HCT116 (cell line): ENCODE measurements around the gene OR7G2. TPM values are rescaled to one million over a fixed set of nuclear protein-coding genes. Genes with fewer than 3 reads are reported as not detected.
A peak's percentile ranks its signal among the peaks of the same experiment; 100 is the strongest.

ENCODE experiments used
- ATAC-seq: fragments of 200-7000 bp; cut with Tn5 transposase; 2 replicates; pipeline ENCODE4 v1.9.1; 2020; ENCODE audit warnings: mild to moderate bottlenecking, moderate library complexity
- BruUV-seq: library from RNA; stranded (reverse); fragments of 400-500 nt; replicated peaks from 2 replicates; lab custom pipeline; 2021; lab: Mats Ljungman, UMichigan
- CTCF ChIA-PET: fragments of 300-600 bp; sonication (Branson Sonifier 250); formaldehyde crosslinking; loops from one replicate; lab custom pipeline; 2021; ENCODE audit warnings: antibody characterized with exemption; lab: Charles Lee
- POLR2A ChIA-PET: fragments of 300-600, 350-600 bp; sonication (Branson Sonifier 250); formaldehyde crosslinking; loops from one replicate; lab custom pipeline; 2021; ENCODE audit warnings: antibody characterized with exemption; lab: Charles Lee
- RAD21 ChIA-PET, 2 experiments: fragments of 300-600 bp; sonication (Branson Sonifier 250); formaldehyde crosslinking; loops; one replicate each; lab custom pipeline; 2023; ENCODE audit warnings: low total read pairs in 2 of 2; ENCODE audit not compliant: uncharacterized antibody in 2 of 2, unreplicated experiment in 2 of 2, low non-redundant PET in 1 of 2; lab: Charles Lee
- DNase-seq: peaks from one replicate; pipeline ENCODE4 v3.0.0-alpha.2; 2010; ENCODE audit warnings: low read depth, low spot score
- H2AFZ ChIP-seq: fragments of 200-600 bp; shearing (Covaris generic), sonication (generic); 2 replicates; pipeline ENCODE4 v1.6.1; 2017; ENCODE audit warnings: low read depth, mixed run types, mixed read lengths, antibody characterized with exemption, low read length; ENCODE audit not compliant: poor library complexity, severe bottlenecking
- H3K27ac ChIP-seq: 2 replicates; pipeline ENCODE4 v1.5.1; 2012; ENCODE audit warnings: low read depth, low read length
- H3K27me3 ChIP-seq: fragments of 200-600 bp; sonication (generic); 2 replicates; pipeline ENCODE4 v1.6.1; 2016; ENCODE audit warnings: mixed run types, low read length, mixed read lengths; ENCODE audit not compliant: insufficient read depth
- H3K36me3 ChIP-seq, 2 experiments: fragments of 200-500 bp in 1 of 2; fragments of 200-600 bp in 1 of 2; sonication (Bioruptor generic) in 1 of 2; sonication (generic) in 1 of 2; 2 replicates each; pipeline versions ENCODE4 v1.5.1 to v1.6.1; 2014 to 2016; ENCODE audit warnings: low read length in 2 of 2, inconsistent platforms in 1 of 2, mixed read lengths in 1 of 2, mixed run types in 1 of 2; ENCODE audit not compliant: insufficient read depth in 2 of 2, control insufficient read depth in 1 of 2
- H3K4me1 ChIP-seq, 2 experiments: fragments of 200-600 bp in 1 of 2; sonication (generic) in 1 of 2; 2 replicates each; pipeline versions ENCODE4 v1.5.1 to v1.6.1; 2012 to 2017; ENCODE audit warnings: low read length in 2 of 2, inconsistent platforms in 1 of 2, mild to moderate bottlenecking in 1 of 2, mixed read lengths in 1 of 2, mixed run types in 1 of 2, moderate library complexity in 1 of 2; ENCODE audit not compliant: insufficient read depth in 2 of 2, control insufficient read depth in 1 of 2
- H3K4me2 ChIP-seq: fragments of 200-600 bp; sonication (generic); 2 replicates; pipeline ENCODE4 v1.6.1; 2017; ENCODE audit warnings: mixed run types, low read length, mixed read lengths
- H3K4me3 ChIP-seq, 2 experiments: fragments of 200-600 bp in 1 of 2; sonication (generic) in 1 of 2; replicated peaks in 1 of 2; 2 replicates each; pipeline ENCODE4 v1.5.1; 2011 to 2016; ENCODE audit warnings: low read length in 2 of 2, control low read depth in 1 of 2, low read depth in 1 of 2, mild to moderate bottlenecking in 1 of 2, mixed read lengths in 1 of 2, mixed run types in 1 of 2
- H3K79me2 ChIP-seq: fragments of 200-600 bp; sonication (generic); 2 replicates; pipeline ENCODE4 v1.6.1; 2017; ENCODE audit warnings: mild to moderate bottlenecking, mixed run types, low read length, moderate library complexity, mixed read lengths; ENCODE audit not compliant: insufficient read depth
- H3K9ac ChIP-seq: fragments of 200-600 bp; sonication (generic); 2 replicates; pipeline ENCODE4 v1.6.1; 2016; ENCODE audit warnings: low read length, mixed read lengths
- H3K9me2 ChIP-seq: fragments of 200-600 bp; sonication (generic), shearing (Covaris generic); 2 replicates; pipeline ENCODE4 v1.6.1; 2017; ENCODE audit warnings: mixed run types, mild to moderate bottlenecking, moderate library complexity; ENCODE audit not compliant: insufficient read depth
- H3K9me3 ChIP-seq, 2 experiments: fragments of 200-500 bp in 1 of 2; fragments of 200-600 bp in 1 of 2; sonication (Bioruptor generic) in 1 of 2; sonication (generic) in 1 of 2; 2 replicates each; pipeline ENCODE4 v1.6.1; 2014 to 2017; ENCODE audit warnings: low read length in 2 of 2, mixed read lengths in 2 of 2, inconsistent platforms in 1 of 2, low read depth in 1 of 2, mild to moderate bottlenecking in 1 of 2, mixed run types in 1 of 2, moderate library complexity in 1 of 2; ENCODE audit not compliant: control insufficient read depth in 1 of 2, insufficient read depth in 1 of 2
- H4K20me1 ChIP-seq: fragments of 200-600 bp; sonication (generic), shearing (Covaris generic); 2 replicates; pipeline ENCODE4 v1.6.1; 2017; ENCODE audit warnings: mixed run types, mild to moderate bottlenecking, moderate library complexity; ENCODE audit not compliant: insufficient read depth
- ATF3 ChIP-seq: IDR thresholded peaks from 2 replicates; pipeline ENCODE4 v1.6.1; 2012
- CBX3 ChIP-seq: IDR thresholded peaks from 2 replicates; pipeline ENCODE4 v1.6.1; 2012; ENCODE audit warnings: low read depth
- CEBPB ChIP-seq: IDR thresholded peaks from 2 replicates; pipeline ENCODE4 v1.6.1; 2012; ENCODE audit warnings: low read depth
- EGR1 ChIP-seq: IDR thresholded peaks from 2 replicates; pipeline ENCODE4 v1.6.1; 2012; ENCODE audit warnings: low read depth
- EZH2 ChIP-seq: fragments of 200-600 bp; sonication (generic); IDR thresholded peaks from 2 replicates; pipeline ENCODE4 v1.6.1; 2017; ENCODE audit warnings: antibody characterized with exemption, mixed run types
- EZH2phosphoT487 ChIP-seq: fragments of 200-600 bp; IDR thresholded peaks from 2 replicates; pipeline ENCODE4 v1.6.1; 2018; ENCODE audit warnings: antibody characterized with exemption, borderline replicate concordance
- FOSL1 ChIP-seq: IDR thresholded peaks from 2 replicates; pipeline ENCODE4 v1.6.1; 2012; ENCODE audit warnings: low read depth
- JUND ChIP-seq: IDR thresholded peaks from 2 replicates; pipeline ENCODE4 v1.6.1; 2012
- MAX ChIP-seq: IDR thresholded peaks from 2 replicates; pipeline ENCODE4 v1.6.1; 2012
- POLR2A ChIP-seq: IDR thresholded peaks from 2 replicates; pipeline ENCODE4 v1.7.0; 2011; ENCODE audit warnings: borderline replicate concordance; ENCODE audit not compliant: insufficient read depth, insufficient read length; ENCODE audit errors: extremely low read depth
- POLR2AphosphoS5 ChIP-seq: IDR thresholded peaks from 2 replicates; pipeline ENCODE4 v1.6.1; 2011; ENCODE audit warnings: mild to moderate bottlenecking, low read depth, low read length, moderate library complexity
- RAD21 ChIP-seq: IDR thresholded peaks from 2 replicates; pipeline ENCODE4 v1.6.1; 2012; ENCODE audit warnings: low read depth, mild to moderate bottlenecking
- REST ChIP-seq: IDR thresholded peaks from 2 replicates; pipeline ENCODE4 v1.6.1; 2012; ENCODE audit warnings: low read depth
- SIN3A ChIP-seq: IDR thresholded peaks from 2 replicates; pipeline ENCODE4 v1.6.1; 2012; ENCODE audit warnings: low read depth
- SP1 ChIP-seq: IDR thresholded peaks from 2 replicates; pipeline ENCODE4 v1.6.1; 2012; ENCODE audit warnings: low read depth
- SRF ChIP-seq: IDR thresholded peaks from 2 replicates; pipeline ENCODE4 v1.6.1; 2012; ENCODE audit warnings: low read depth
- TCF7L2 ChIP-seq: IDR thresholded peaks from 2 replicates; pipeline ENCODE4 v1.7.0; 2011; ENCODE audit warnings: borderline replicate concordance, inconsistent platforms; ENCODE audit not compliant: insufficient read depth, insufficient read length; ENCODE audit errors: extremely low read depth
- YY1 ChIP-seq: IDR thresholded peaks from 2 replicates; pipeline ENCODE4 v1.6.1; 2011; ENCODE audit warnings: low read length, low read depth, moderate library complexity, mild to moderate bottlenecking; ENCODE audit not compliant: insufficient replicate concordance; ENCODE audit errors: extremely low read depth
- ZBTB33 ChIP-seq: IDR thresholded peaks from 2 replicates; pipeline ENCODE4 v1.6.1; 2011; ENCODE audit warnings: mild to moderate bottlenecking, low read length, moderate library complexity; ENCODE audit not compliant: insufficient replicate concordance; ENCODE audit errors: extremely low read depth
- ZFX ChIP-seq: fragments of 450-650 bp; IDR thresholded peaks from 2 replicates; pipeline ENCODE4 v1.6.1; 2017
- intact Hi-C: fragments of 100-400 bp; cut with micrococcal nuclease; formaldehyde crosslinking; loops from 2 replicates; pipeline ENCODE4 v1.10.0; 2022
- total RNA-seq: library from RNA; stranded (reverse); gene quantifications from one replicate; pipeline ENCODE4 v1.2.1, GENCODE V29; 2021; ENCODE audit not compliant: unreplicated experiment

OR7G2 gene
- total RNA-seq, 1 experiment from 2014 or later: not detected

GRCh38 chr19:9075064-9075949 is 32.0 kb downstream of the OR7G2 start:
- peak overlapping the region; percentile 9; a peak in 1 of 4 replicates for H3K4me3 ChIP-seq
- TF ChIP-seq TCF7L2: peak; percentile 100
- peak; percentile 99 for TF ChIP-seq CBX3
- peak; percentile 92 for TF ChIP-seq MAX
- TF ChIP-seq FOSL1: peak; percentile 99
- peak; percentile 38; the same call in 1 of the 2 replicates for TF ChIP-seq EGR1
- peak; percentile 70 for TF ChIP-seq CEBPB
- peak; percentile 50 for TF ChIP-seq RAD21
- no peak for TF ChIP-seq POLR2A
- TF ChIP-seq ZBTB33: peak; percentile 63
- no peak for TF ChIP-seq EZH2phosphoT487
- no peak for TF ChIP-seq EZH2
- TF ChIP-seq ZFX: no peak
- peak; percentile 76 for TF ChIP-seq SIN3A
- TF ChIP-seq REST: no peak
- TF ChIP-seq SP1: peak; percentile 96
- no peak; the same call in 1 of the 2 replicates for TF ChIP-seq ATF3
- TF ChIP-seq YY1: peak; percentile 9
- TF ChIP-seq SRF: peak; percentile 78
- TF ChIP-seq JUND: peak; percentile 100
- peak; percentile 78 for TF ChIP-seq POLR2AphosphoS5

More at GRCh38 chr19:9075064-9075949, 32.0 kb downstream of the OR7G2 start:
- H3K4me2 ChIP-seq: peak overlapping the region; percentile 66
- peak overlapping the region; percentile 29 for H3K9ac ChIP-seq
- intact Hi-C loops: loop anchor here (2.0 kb wide), 2 partner anchors 57 to 243 kb away; partner anchors contain the start of genes MBD3L1 and ZNF558
- peak; percentile 90 for ATAC-seq
- BruUV-seq: no TSS peak
- peak; percentile 97 for DNase-seq
- H3K9me3 ChIP-seq: no peaks in the 10 kb centered on the region
- ChIA-PET POLR2A (interaction anchor here (0.8 kb wide), 1 partner anchor 243 kb away, joined by 5 read pairs; no protein-coding TSS in a partner anchor), RAD21 (interaction anchor here (0.6 kb wide), 2 partner anchors 14 to 1172 kb away, joined by 3 to 4 read pairs; no protein-coding TSS in a partner anchor), CTCF (interaction anchor here (0.6 to 1.3 kb wide), 5 partner anchors 87 to 1163 kb away, joined by 3 to 4 read pairs (median 3); partner anchors contain the start of gene ACTL9)
- peak overlapping the region; percentile 86 for H3K27ac ChIP-seq
- no peaks in the 10 kb centered on the region for H3K27me3 ChIP-seq
- no peaks in the 10 kb centered on the region for H3K9me2 ChIP-seq
- no peaks in the 10 kb centered on the region for H3K79me2 ChIP-seq
- peak overlapping the region; percentile 36 for H2AFZ ChIP-seq
- H3K36me3 ChIP-seq: no peaks in the 10 kb centered on the region
- no peaks in the 10 kb centered on the region for H4K20me1 ChIP-seq
- H3K4me1 ChIP-seq: peaks cover 34 to 46% of the 10 kb centered on the region in 2 experiments
